Measurements from ENCODE around the gene PTPRD. TPM values are rescaled to one million over a fixed set of nuclear protein-coding genes. Genes with fewer than 3 reads are reported as not detected.

PTPRD gene
- total RNA-seq, 4 donors from 2014 or later: 85.8 to 169 (median 135) TPM

DNA sequence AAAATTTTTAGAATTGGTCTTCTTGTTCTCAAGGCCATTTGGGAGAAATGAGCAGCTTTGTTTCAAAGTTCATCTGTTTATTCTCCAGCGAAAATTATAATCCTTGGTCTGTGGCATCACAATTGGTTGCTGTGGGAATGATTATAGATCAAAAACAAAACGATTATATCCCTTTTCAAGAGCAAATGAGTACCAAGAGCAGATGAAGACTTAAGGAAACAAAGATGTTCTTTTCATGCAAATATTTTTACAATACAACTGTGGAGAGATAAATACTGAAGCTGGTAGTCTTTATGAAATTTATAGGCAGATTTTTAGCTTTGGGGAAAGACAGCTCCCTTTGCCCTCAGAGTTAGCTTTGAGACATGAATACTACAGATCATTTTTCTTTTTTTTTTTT lies 2192.4 kb downstream of the PTPRD start:
- H3K4me1 ChIP-seq: no peaks in the 10 kb centered on the region
- H3K4me3 ChIP-seq: no peak overlapping the region
- no peak for DNase-seq
- H3K27me3 ChIP-seq: no peaks in the 10 kb centered on the region
- H3K27ac ChIP-seq: no peak overlapping the region
- H3K9me3 ChIP-seq: no peaks in the 10 kb centered on the region
- H3K36me3 ChIP-seq: no peaks in the 10 kb centered on the region
- TF ChIP-seq, protein P1, sequence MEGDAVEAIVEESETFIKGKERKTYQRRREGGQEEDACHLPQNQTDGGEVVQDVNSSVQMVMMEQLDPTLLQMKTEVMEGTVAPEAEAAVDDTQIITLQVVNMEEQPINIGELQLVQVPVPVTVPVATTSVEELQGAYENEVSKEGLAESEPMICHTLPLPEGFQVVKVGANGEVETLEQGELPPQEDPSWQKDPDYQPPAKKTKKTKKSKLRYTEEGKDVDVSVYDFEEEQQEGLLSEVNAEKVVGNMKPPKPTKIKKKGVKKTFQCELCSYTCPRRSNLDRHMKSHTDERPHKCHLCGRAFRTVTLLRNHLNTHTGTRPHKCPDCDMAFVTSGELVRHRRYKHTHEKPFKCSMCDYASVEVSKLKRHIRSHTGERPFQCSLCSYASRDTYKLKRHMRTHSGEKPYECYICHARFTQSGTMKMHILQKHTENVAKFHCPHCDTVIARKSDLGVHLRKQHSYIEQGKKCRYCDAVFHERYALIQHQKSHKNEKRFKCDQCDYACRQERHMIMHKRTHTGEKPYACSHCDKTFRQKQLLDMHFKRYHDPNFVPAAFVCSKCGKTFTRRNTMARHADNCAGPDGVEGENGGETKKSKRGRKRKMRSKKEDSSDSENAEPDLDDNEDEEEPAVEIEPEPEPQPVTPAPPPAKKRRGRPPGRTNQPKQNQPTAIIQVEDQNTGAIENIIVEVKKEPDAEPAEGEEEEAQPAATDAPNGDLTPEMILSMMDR (IDR thresholded peaks at IDR 0.05): no peak
- no peak for TF ChIP-seq POLR2A (IDR thresholded peaks at IDR 0.05)

- Histone ChIP-seq H3K4me1 (no peaks in the 10 kb centered on the region), H3K9me3 (no peaks in the 10 kb centered on the region), H3K27ac (no peak overlapping the region), H3K4me3 (no peak overlapping the region), H3K27me3 (no peaks in the 10 kb centered on the region), H3K36me3 (no peaks in the 10 kb centered on the region)
- no peak for DNase-seq
- no peak for TF ChIP-seq POLR2A (IDR thresholded peaks at IDR 0.05)
- TF ChIP-seq, protein P1 (IDR thresholded peaks at IDR 0.05): no peak
Observed at GRCh38 chr9:8419596-8420275, 2193.1 kb downstream of the PTPRD start.

DNA sequence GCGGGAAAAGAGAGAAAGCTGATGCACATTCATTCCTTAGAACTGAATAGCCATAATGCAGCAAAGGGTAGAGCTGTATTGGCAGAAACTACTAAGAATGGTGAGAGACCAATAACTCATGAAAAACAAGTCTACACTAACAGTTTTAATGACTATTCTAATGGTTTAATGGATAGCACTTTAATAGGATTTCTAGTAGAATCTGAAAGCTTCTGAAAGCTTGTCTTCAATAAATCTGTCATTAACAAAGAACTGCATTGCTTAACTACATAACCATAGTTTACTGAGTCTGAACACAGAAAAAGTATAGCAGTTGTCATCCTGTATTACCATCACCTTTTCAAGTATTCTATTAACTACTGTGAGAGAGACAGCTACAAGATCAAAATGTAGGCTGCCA lies 2195.5 kb downstream of the PTPRD start:
- TF ChIP-seq, protein P1 (IDR thresholded peaks at IDR 0.05): no peak
- TF ChIP-seq POLR2A (IDR thresholded peaks at IDR 0.05): no peak
- Histone ChIP-seq H3K4me1 (no peaks in the 10 kb centered on the region), H3K4me3 (no peak overlapping the region), H3K27me3 (no peaks in the 10 kb centered on the region), H3K9me3 (no peaks in the 10 kb centered on the region), H3K27ac (no peak overlapping the region), H3K36me3 (no peaks in the 10 kb centered on the region)
- DNase-seq: no peak

- Histone ChIP-seq H3K9me3 (no peaks in the 10 kb centered on the region), H3K4me3 (no peak overlapping the region), H3K4me1 (no peaks in the 10 kb centered on the region), H3K27me3 (no peaks in the 10 kb centered on the region), H3K36me3 (no peaks in the 10 kb centered on the region), H3K27ac (no peak overlapping the region)
- no peak for DNase-seq
- no peak for TF ChIP-seq POLR2A (IDR thresholded peaks at IDR 0.05)
- TF ChIP-seq, protein P1 (IDR thresholded peaks at IDR 0.05): no peak
Observed at GRCh38 chr9:8412327-8412726, 2200.5 kb downstream of the PTPRD start.

- H3K4me1 ChIP-seq: no peaks in the 10 kb centered on the region
- no peak for TF ChIP-seq POLR2A (IDR thresholded peaks at IDR 0.05)
- TF ChIP-seq, protein P1 (IDR thresholded peaks at IDR 0.05): no peak
- no peaks in the 10 kb centered on the region for H3K27me3 ChIP-seq
Observed at GRCh38 chr9:8408575-8409190, 2204.1 kb downstream of the PTPRD start.

More at GRCh38 chr9:8408575-8409190, 2204.1 kb downstream of the PTPRD start:
- Histone ChIP-seq H3K36me3 (no peaks in the 10 kb centered on the region), H3K27ac (no peak overlapping the region), H3K9me3 (no peaks in the 10 kb centered on the region), H3K4me3 (no peak overlapping the region)
- DNase-seq: no peak

Measured in Peyer's patch (tissue), 4 donors.